ENCODE measurements around the gene TSEN15.

Gene TSEN15

GRCh38 chr1:184069675-184070074 lies 18.1 kb downstream of the TSEN15 start:
- CTCF ChIA-PET, result no interaction called here

DNA sequence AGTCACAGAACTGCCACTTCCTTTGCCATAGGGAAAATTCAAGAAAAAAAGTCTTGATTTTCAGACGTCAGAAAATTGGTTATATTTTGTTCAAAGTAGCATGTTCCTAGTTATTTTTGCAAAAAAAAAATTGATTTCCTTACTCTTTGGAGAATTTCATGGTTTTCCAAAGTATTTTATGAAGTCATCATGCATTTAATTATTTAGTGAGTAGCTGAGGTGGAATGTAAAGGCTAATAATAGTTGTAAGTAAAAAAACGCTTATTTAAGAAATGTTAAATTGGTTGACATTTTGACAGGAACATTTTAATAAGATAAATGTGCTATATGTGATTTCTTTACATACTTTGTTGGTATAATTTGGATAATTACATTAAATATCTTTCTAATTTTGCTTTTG lies 20.8 kb downstream of the TSEN15 start:
- CTCF ChIA-PET, result interaction anchor here (0.6 kb wide), 1 partner anchor 442 kb away, joined by 4 read pairs; no protein-coding TSS in a partner anchor
- H3K4me3 ChIP-seq (ENCODE audit: low read depth, low read length), result no peak overlapping the region
- H3K27ac ChIP-seq (ENCODE audit: extremely low read depth, low read depth, low read length), result no peak overlapping the region
- no peaks in the 10 kb centered on the region for H3K9me3 ChIP-seq (ENCODE audit: control insufficient read depth, insufficient read depth, low read depth, low read length)
- H3K36me3 ChIP-seq (ENCODE audit: control insufficient read depth in 2 of 2, insufficient read depth in 1 of 2, low read length in 2 of 2), result no peaks in the 10 kb centered on the region
- POLR2A ChIA-PET, result no interaction called here
- TF ChIP-seq ZNF664 (tag by site-specific recombination; IDR thresholded peaks at IDR 0.05), result no peak
- TF ChIP-seq ZBTB49 (tag by site-specific recombination; IDR thresholded peaks at IDR 0.05; ENCODE audit: low read depth), result no peak
- TF ChIP-seq ZBTB21 (tag by site-specific recombination; IDR thresholded peaks at IDR 0.05), result no peak
- TF ChIP-seq ZBTB8A (tag by site-specific recombination; IDR thresholded peaks at IDR 0.05), result no peak
- TF ChIP-seq ZBTB26 (tag by site-specific recombination; optimal IDR thresholded peaks at IDR 0.05), result no peak
- no peak for TF ChIP-seq EGR2 (tag by site-specific recombination; IDR thresholded peaks at IDR 0.05; ENCODE audit: low read depth)
- TF ChIP-seq ZNF114 (tag by site-specific recombination; IDR thresholded peaks at IDR 0.05), result no peak
- no peak for TF ChIP-seq ZNF391 (tag by site-specific recombination; IDR thresholded peaks at IDR 0.05; ENCODE audit: borderline replicate concordance, low read depth)
- TF ChIP-seq ZNF302 (tag by site-specific recombination; IDR thresholded peaks at IDR 0.05; ENCODE audit: low read depth), result no peak
- no peak for TF ChIP-seq ZNF747 (tag by site-specific recombination; IDR thresholded peaks at IDR 0.05)
- no peaks in the 10 kb centered on the region for H3K4me1 ChIP-seq (ENCODE audit: control insufficient read depth, insufficient read depth, low read length)

More at GRCh38 chr1:184069675-184070074, 18.1 kb downstream of the TSEN15 start:
- H3K4me1 ChIP-seq (ENCODE audit: control insufficient read depth, insufficient read depth, low read length), result no peaks in the 10 kb centered on the region
- POLR2A ChIA-PET, result no interaction called here
- no peak overlapping the region for H3K4me3 ChIP-seq (ENCODE audit: low read depth, low read length)
- H3K9me3 ChIP-seq (ENCODE audit: control insufficient read depth, insufficient read depth, low read depth, low read length), result no peaks in the 10 kb centered on the region
- H3K36me3 ChIP-seq (ENCODE audit: control insufficient read depth in 2 of 2, insufficient read depth in 1 of 2, low read length in 2 of 2), result peaks cover 0 to 6% of the 10 kb centered on the region in 2 experiments; a peak in 2 of 3 replicates
- H3K27ac ChIP-seq (ENCODE audit: extremely low read depth, low read depth, low read length), result no peak overlapping the region
- TF ChIP-seq ZBTB1 (tag by site-specific recombination; IDR thresholded peaks at IDR 0.05) (no peak), ZBTB48 (tag by site-specific recombination; IDR thresholded peaks at IDR 0.05) (no peak), SALL2 (tag by site-specific recombination; IDR thresholded peaks at IDR 0.05; ENCODE audit: borderline replicate concordance) (no peak), KLF9 (tag by site-specific recombination; IDR thresholded peaks at IDR 0.05; ENCODE audit: low read depth) (no peak), ZFP3 (tag by site-specific recombination; IDR thresholded peaks at IDR 0.05; ENCODE audit: low read depth) (no peak), SCRT1 (tag by site-specific recombination; IDR thresholded peaks at IDR 0.05; ENCODE audit: borderline replicate concordance) (no peak), ZSCAN16 (tag by site-specific recombination; IDR thresholded peaks at IDR 0.05) (no peak), TCF7L2 (IDR thresholded peaks at IDR 0.05; ENCODE audit: borderline replicate concordance, low read depth, low read length) (no peak), ZNF169 (tag by site-specific recombination; IDR thresholded peaks at IDR 0.05) (no peak), FEZF1 (tag by site-specific recombination; IDR thresholded peaks at IDR 0.05) (no peak), ZNF202 (tag by site-specific recombination; IDR thresholded peaks at IDR 0.05; ENCODE audit: borderline replicate concordance) (no peak), ZNF561 (tag by site-specific recombination; IDR thresholded peaks at IDR 0.05; ENCODE audit: borderline replicate concordance) (no peak), ZNF221 (tag by site-specific recombination; IDR thresholded peaks at IDR 0.05; ENCODE audit: borderline replicate concordance) (no peak), TRIM28 (IDR thresholded peaks at IDR 0.05; ENCODE audit: borderline replicate concordance, low read length) (no peak), ZNF626 (tag by site-specific recombination; IDR thresholded peaks at IDR 0.05) (no peak)
- TF ChIP-seq, protein P1, sequence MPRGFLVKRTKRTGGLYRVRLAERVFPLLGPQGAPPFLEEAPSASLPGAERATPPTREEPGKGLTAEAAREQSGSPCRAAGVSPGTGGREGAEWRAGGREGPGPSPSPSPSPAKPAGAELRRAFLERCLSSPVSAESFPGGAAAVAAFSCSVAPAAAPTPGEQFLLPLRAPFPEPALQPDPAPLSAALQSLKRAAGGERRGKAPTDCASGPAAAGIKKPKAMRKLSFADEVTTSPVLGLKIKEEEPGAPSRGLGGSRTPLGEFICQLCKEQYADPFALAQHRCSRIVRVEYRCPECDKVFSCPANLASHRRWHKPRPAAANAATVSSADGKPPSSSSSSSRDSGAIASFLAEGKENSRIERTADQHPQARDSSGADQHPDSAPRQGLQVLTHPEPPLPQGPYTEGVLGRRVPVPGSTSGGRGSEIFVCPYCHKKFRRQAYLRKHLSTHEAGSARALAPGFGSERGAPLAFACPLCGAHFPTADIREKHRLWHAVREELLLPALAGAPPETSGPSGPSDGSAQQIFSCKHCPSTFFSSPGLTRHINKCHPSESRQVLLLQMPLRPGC (tag by site-specific recombination; IDR thresholded peaks at IDR 0.05), result no peak
- TF ChIP-seq, protein P2, sequence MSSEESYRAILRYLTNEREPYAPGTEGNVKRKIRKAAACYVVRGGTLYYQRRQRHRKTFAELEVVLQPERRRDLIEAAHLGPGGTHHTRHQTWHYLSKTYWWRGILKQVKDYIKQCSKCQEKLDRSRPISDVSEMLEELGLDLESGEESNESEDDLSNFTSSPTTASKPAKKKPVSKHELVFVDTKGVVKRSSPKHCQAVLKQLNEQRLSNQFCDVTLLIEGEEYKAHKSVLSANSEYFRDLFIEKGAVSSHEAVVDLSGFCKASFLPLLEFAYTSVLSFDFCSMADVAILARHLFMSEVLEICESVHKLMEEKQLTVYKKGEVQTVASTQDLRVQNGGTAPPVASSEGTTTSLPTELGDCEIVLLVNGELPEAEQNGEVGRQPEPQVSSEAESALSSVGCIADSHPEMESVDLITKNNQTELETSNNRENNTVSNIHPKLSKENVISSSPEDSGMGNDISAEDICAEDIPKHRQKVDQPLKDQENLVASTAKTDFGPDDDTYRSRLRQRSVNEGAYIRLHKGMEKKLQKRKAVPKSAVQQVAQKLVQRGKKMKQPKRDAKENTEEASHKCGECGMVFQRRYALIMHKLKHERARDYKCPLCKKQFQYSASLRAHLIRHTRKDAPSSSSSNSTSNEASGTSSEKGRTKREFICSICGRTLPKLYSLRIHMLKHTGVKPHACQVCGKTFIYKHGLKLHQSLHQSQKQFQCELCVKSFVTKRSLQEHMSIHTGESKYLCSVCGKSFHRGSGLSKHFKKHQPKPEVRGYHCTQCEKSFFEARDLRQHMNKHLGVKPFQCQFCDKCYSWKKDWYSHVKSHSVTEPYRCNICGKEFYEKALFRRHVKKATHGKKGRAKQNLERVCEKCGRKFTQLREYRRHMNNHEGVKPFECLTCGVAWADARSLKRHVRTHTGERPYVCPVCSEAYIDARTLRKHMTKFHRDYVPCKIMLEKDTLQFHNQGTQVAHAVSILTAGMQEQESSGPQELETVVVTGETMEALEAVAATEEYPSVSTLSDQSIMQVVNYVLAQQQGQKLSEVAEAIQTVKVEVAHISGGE (tag by site-specific recombination; conservative IDR thresholded peaks at IDR 0.05; ENCODE audit: low read depth), result no peak
- TF ChIP-seq, protein P3, sequence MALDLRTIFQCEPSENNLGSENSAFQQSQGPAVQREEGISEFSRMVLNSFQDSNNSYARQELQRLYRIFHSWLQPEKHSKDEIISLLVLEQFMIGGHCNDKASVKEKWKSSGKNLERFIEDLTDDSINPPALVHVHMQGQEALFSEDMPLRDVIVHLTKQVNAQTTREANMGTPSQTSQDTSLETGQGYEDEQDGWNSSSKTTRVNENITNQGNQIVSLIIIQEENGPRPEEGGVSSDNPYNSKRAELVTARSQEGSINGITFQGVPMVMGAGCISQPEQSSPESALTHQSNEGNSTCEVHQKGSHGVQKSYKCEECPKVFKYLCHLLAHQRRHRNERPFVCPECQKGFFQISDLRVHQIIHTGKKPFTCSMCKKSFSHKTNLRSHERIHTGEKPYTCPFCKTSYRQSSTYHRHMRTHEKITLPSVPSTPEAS (tag by site-specific recombination; IDR thresholded peaks at IDR 0.05), result no peak

Measured in HEK293 (cell line).